ENCODE measurements around the gene ADAMTS12.

ADAMTS12 gene

DNA sequence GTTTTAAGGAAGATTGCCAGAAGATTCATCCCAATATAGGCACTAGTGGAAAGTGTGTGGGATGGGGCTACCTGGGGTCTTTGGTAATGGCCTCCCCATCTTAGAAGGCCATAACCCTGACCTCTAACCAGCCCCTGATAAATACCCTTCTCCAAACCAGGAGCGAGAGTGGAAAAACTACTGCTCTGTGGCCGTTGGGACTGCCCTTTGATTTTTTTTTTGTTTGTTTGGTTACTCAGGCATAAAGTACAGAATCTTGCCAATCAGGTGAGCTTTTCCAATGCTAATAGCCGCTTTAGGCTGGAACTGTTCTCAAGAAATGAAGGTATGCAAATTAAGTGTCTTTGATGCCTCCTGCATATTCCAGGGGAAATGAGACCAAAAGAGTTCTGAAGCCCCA, 153.7 kb downstream of the ADAMTS12 start:
- H3K27me3 ChIP-seq (ENCODE audit: low read depth, low read length), result no peaks in the 10 kb centered on the region

DNA sequence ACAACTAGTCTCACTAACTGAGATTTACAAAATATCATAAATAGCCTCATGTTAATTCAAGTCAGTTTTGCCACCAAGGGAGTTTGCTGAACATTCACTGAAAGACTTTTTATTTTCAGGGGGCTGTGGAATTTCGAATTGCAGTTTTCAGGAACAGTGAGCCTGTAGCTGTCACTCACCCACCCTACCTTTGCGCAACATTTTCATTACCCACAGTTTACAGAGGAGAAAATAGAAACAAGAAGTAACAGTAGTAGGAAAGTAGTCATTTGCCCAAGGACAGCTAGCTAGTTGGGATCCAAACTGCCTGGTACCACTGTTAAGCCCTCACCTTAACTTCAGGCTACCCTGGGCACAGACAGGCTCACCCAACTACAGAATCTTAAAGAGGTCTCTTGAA, 154.1 kb downstream of the ADAMTS12 start:
- TF ChIP-seq CTCF (IDR thresholded peaks at IDR 0.05; ENCODE audit: low read depth, low read length), result no peak
- no peak for TF ChIP-seq EZH2phosphoT487 (IDR thresholded peaks at IDR 0.05; ENCODE audit: low read depth)
- Histone ChIP-seq H3K27ac (ENCODE audit: low read length) (no peak overlapping the region), H3K4me2 (ENCODE audit: low read length) (no peak overlapping the region), H3K4me3 (ENCODE audit: low read length) (no peak overlapping the region), H3K9ac (ENCODE audit: low read length) (no peak overlapping the region), H3K79me2 (ENCODE audit: low read length) (no peaks in the 10 kb centered on the region), H3K27me3 (ENCODE audit: low read depth, low read length) (no peaks in the 10 kb centered on the region), H3K9me3 (ENCODE audit: insufficient read depth, low read length) (no peaks in the 10 kb centered on the region), H3K4me1 (ENCODE audit: low read length) (no peaks in the 10 kb centered on the region), H4K20me1 (ENCODE audit: insufficient read depth, low read length) (no peaks in the 10 kb centered on the region), H3K36me3 (replicated peaks; ENCODE audit: low read depth, low read length) (no peaks in the 10 kb centered on the region), H2AFZ (ENCODE audit: low read depth, low read length) (no peak overlapping the region)

More for the DNA sequence above, 153.7 kb downstream of the ADAMTS12 start:
- Histone ChIP-seq H3K27ac (ENCODE audit: low read length) (no peak overlapping the region), H3K79me2 (ENCODE audit: low read length) (no peaks in the 10 kb centered on the region), H2AFZ (ENCODE audit: low read depth, low read length) (no peak overlapping the region), H3K9me3 (ENCODE audit: insufficient read depth, low read length) (no peaks in the 10 kb centered on the region), H3K4me1 (ENCODE audit: low read length) (no peaks in the 10 kb centered on the region), H4K20me1 (ENCODE audit: insufficient read depth, low read length) (no peaks in the 10 kb centered on the region), H3K36me3 (replicated peaks; ENCODE audit: low read depth, low read length) (no peaks in the 10 kb centered on the region), H3K9ac (ENCODE audit: low read length) (no peak overlapping the region), H3K4me3 (ENCODE audit: low read length) (no peak overlapping the region), H3K4me2 (ENCODE audit: low read length) (no peak overlapping the region)
- TF ChIP-seq CTCF (IDR thresholded peaks at IDR 0.05; ENCODE audit: low read depth, low read length), result no peak
- no peak for TF ChIP-seq EZH2phosphoT487 (IDR thresholded peaks at IDR 0.05; ENCODE audit: low read depth)

DNA sequence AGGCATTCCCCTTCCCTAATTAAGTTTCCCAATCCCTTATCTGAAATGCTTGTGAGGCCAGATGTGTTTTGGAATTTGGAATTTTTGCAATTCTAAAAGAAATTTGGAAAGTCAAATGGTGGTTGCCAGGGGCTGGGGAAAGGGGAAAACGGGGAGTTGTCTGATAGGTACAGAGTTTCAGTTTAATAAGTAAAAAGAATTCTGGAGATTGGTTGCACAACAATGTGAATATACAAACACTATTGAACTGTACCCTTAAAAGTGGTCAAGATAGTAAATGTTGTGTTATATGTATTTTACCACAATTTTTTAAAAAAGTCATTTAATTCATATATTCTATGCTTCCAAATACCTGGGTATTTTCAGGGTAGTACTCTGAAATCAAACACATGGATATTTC, 154.5 kb downstream of the ADAMTS12 start:
- H3K4me3 ChIP-seq (ENCODE audit: low read length), result no peak overlapping the region
- H3K4me1 ChIP-seq (ENCODE audit: low read length), result no peaks in the 10 kb centered on the region
- no peak overlapping the region for H3K9ac ChIP-seq (ENCODE audit: low read length)
- no peak overlapping the region for H3K27ac ChIP-seq (ENCODE audit: low read length)
- H4K20me1 ChIP-seq (ENCODE audit: insufficient read depth, low read length), result no peaks in the 10 kb centered on the region
- H3K4me2 ChIP-seq (ENCODE audit: low read length), result no peak overlapping the region
- H3K36me3 ChIP-seq (replicated peaks; ENCODE audit: low read depth, low read length), result no peaks in the 10 kb centered on the region
- no peaks in the 10 kb centered on the region for H3K79me2 ChIP-seq (ENCODE audit: low read length)
- no peak overlapping the region for H2AFZ ChIP-seq (ENCODE audit: low read depth, low read length)
- no peaks in the 10 kb centered on the region for H3K27me3 ChIP-seq (ENCODE audit: low read depth, low read length)
- no peaks in the 10 kb centered on the region for H3K9me3 ChIP-seq (ENCODE audit: insufficient read depth, low read length)
- TF ChIP-seq EZH2phosphoT487 (IDR thresholded peaks at IDR 0.05; ENCODE audit: low read depth) (no peak), CTCF (IDR thresholded peaks at IDR 0.05; ENCODE audit: low read depth, low read length) (no peak)

- no peak for TF ChIP-seq CTCF (IDR thresholded peaks at IDR 0.05; ENCODE audit: low read depth, low read length)
- H3K9me3 ChIP-seq (ENCODE audit: insufficient read depth, low read length), result no peaks in the 10 kb centered on the region
- H3K27me3 ChIP-seq (ENCODE audit: low read depth, low read length), result no peaks in the 10 kb centered on the region
- H3K79me2 ChIP-seq (ENCODE audit: low read length), result no peaks in the 10 kb centered on the region
- no peak overlapping the region for H3K4me2 ChIP-seq (ENCODE audit: low read length)
- H3K36me3 ChIP-seq (replicated peaks; ENCODE audit: low read depth, low read length), result no peaks in the 10 kb centered on the region
- no peak overlapping the region for H3K4me3 ChIP-seq (ENCODE audit: low read length)
- no peak overlapping the region for H3K9ac ChIP-seq (ENCODE audit: low read length)
- no peaks in the 10 kb centered on the region for H3K4me1 ChIP-seq (ENCODE audit: low read length)
- no peak overlapping the region for H3K27ac ChIP-seq (ENCODE audit: low read length)
- no peaks in the 10 kb centered on the region for H4K20me1 ChIP-seq (ENCODE audit: insufficient read depth, low read length)
- H2AFZ ChIP-seq (ENCODE audit: low read depth, low read length), result no peak overlapping the region
Measured at GRCh38 chr5:33736510-33736909, 155.3 kb downstream of the ADAMTS12 start.
